NOMO-1 treated with dmso at 0.1 percent for 144 hours (cell line): ENCODE measurements around the gene CD99L2.

ENCODE experiments used
- DNase-seq: peaks from one replicate; lab custom pipeline; 2025; ENCODE audit not compliant: unreplicated experiment; lab: John Stamatoyannopoulos, UW

Gene CD99L2

GRCh38 chrX:150765782-150766350, 132.6 kb downstream of the CD99L2 start:
- DNase-seq: no peak

- DNase-seq: no peak
Measured at GRCh38 chrX:150765237-150765636, 133.2 kb downstream of the CD99L2 start.

GRCh38 chrX:150763810-150764209, 134.7 kb downstream of the CD99L2 start:
- no peak for DNase-seq

- DNase-seq: no peak
Measured at GRCh38 chrX:150763303-150763797, 135.1 kb downstream of the CD99L2 start.

GRCh38 chrX:150762258-150763165, 136.0 kb downstream of the CD99L2 start:
- no peak for DNase-seq

- no peak for DNase-seq
Measured at GRCh38 chrX:150761819-150762216, 136.7 kb downstream of the CD99L2 start.

- DNase-seq: no peak
Measured at GRCh38 chrX:150761176-150761818, 137.2 kb downstream of the CD99L2 start.

- DNase-seq: no peak
Measured at GRCh38 chrX:150759568-150760416, 138.7 kb downstream of the CD99L2 start.

- DNase-seq: no peak
Measured at GRCh38 chrX:150757371-150757770, 141.1 kb downstream of the CD99L2 start.

GRCh38 chrX:150753968-150754367, 144.5 kb downstream of the CD99L2 start:
- DNase-seq: no peak

- no peak for DNase-seq
Measured at GRCh38 chrX:150753357-150753756, 145.1 kb downstream of the CD99L2 start.

- no peak for DNase-seq
Measured at GRCh38 chrX:150752124-150752523, 146.3 kb downstream of the CD99L2 start.

- peak; percentile 10 for DNase-seq
Measured at GRCh38 chrX:150736475-150736874, 162.0 kb downstream of the CD99L2 start.

- DNase-seq: no peak
Measured at GRCh38 chrX:150731795-150732194, 166.7 kb downstream of the CD99L2 start.

- no peak for DNase-seq
Measured at GRCh38 chrX:150730719-150731118, 167.7 kb downstream of the CD99L2 start.

GRCh38 chrX:150729956-150730355, 168.5 kb downstream of the CD99L2 start:
- no peak for DNase-seq

- DNase-seq: no peak
Measured at GRCh38 chrX:150719621-150720020, 178.8 kb downstream of the CD99L2 start.
